H1 (cell line): ENCODE results near the gene PFN3. TPM values are rescaled to one million over a fixed set of nuclear protein-coding genes. Genes with fewer than 3 reads are reported as not detected.

ENCODE experiments used
- CHD1 ChIP-seq: IDR thresholded peaks from 2 replicates; pipeline ENCODE4 v1.6.1; 2012; ENCODE audit warnings: low read depth, low read length, improper control_type of control experiment
- JUN ChIP-seq: IDR thresholded peaks from 2 replicates; pipeline ENCODE4 v1.6.1; 2011; ENCODE audit warnings: low read depth, mild to moderate bottlenecking, improper control_type of control experiment, low read length
- KDM4A ChIP-seq: IDR thresholded peaks from one replicate; pipeline ENCODE4 v1.7.1; 2012; ENCODE audit warnings: low read depth, mild to moderate bottlenecking, moderate library complexity, low read length, inconsistent platforms; ENCODE audit not compliant: severe bottlenecking
- NRF1 ChIP-seq: IDR thresholded peaks from 2 replicates; pipeline ENCODE4 v1.6.1; 2011; ENCODE audit warnings: mild to moderate bottlenecking, low read depth, low read length, improper control_type of control experiment
- PHF8 ChIP-seq: fragments of 200-600 bp; sonication (generic); conservative IDR thresholded peaks from 2 replicates; pipeline ENCODE4 v1.7.1; 2012; ENCODE audit warnings: low read depth, mild to moderate bottlenecking, inconsistent platforms, low read length, moderate library complexity
- TAF7 ChIP-seq: optimal IDR thresholded peaks from 2 replicates; pipeline ENCODE3; 2011; ENCODE audit warnings: low read depth, mild to moderate bottlenecking, inconsistent platforms, low read length, moderate library complexity, borderline replicate concordance
- TBP ChIP-seq: IDR thresholded peaks from 2 replicates; pipeline ENCODE4 v1.6.1; 2011; ENCODE audit warnings: low read depth, low read length, improper control_type of control experiment
- YY1 ChIP-seq: IDR thresholded peaks from 2 replicates; pipeline ENCODE4 v1.6.1; 2011; ENCODE audit warnings: low read depth, mild to moderate bottlenecking, low read length
- polyA plus RNA-seq, 7 experiments: library from polyadenylated mRNA; depleted of rRNA in 3 of 7; stranded (reverse) in 5 of 7; unstranded in 2 of 7; fragments of >200 nt in 5 of 7; fragments of 200-250 nt in 2 of 7; gene quantifications; 1 replicate in 5 of 7; 2 replicates in 1 of 7; 4 replicates in 1 of 7; pipeline versions ENCODE4 v1.2.1 to v1.2.3, GENCODE V29; 2011 to 2013; ENCODE audit warnings: missing spikeins in 2 of 7, mixed read lengths in 2 of 7
- total RNA-seq: library from RNA; stranded (reverse); fragmentation: NEBNext Ultra II Directional; extraction: Animal tissue kit (Norgen Biotek cat#: 25700); gene quantifications from 2 replicates; pipeline ENCODE4 v1.2.1, GENCODE V29; 2021

Gene PFN3
- total and polyA plus RNA-seq, 2 of the 8 experiments (the other 6 are each of a cell fraction or from before 2014, with no cell fraction given): not detected

DNA sequence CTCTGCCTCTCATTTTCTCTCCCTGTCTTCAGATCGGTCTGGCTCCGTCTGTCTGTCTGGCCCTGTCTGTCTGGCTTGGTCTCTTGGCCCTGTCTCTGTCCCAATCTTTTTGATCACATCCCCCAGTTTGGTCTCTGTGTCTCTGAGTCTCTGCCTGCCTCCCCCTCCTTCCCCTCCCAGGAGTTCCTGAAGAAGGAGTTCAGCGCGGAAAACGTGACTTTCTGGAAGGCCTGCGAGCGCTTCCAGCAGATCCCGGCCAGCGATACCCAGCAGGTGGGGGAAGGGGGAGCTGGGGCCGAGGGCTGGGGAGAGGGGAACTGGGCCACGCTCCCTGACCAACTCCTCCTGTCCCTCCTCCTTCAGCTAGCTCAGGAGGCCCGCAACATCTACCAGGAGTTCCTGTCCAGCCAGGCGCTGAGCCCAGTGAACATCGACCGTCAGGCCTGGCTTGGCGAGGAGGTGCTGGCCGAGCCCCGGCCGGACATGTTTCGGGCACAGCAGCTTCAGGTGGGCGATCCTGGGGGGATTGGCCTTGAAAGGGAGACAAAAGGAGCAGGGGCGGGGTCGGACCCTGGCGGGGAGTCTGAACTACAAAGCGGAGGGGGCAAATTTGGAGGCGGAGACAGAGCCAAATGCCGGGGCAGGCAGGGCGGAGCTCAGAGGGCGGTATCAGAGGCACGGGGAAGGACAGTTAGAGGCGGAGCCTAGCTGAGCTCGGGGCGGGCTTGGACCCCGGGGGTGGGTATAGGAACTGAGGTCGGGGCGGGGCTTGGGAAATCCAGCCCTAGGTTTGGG, 33.7 kb downstream of the PFN3 start (continued):
- TF ChIP-seq KDM4A (peak; percentile 3), JUN (no peak), TBP (peak; percentile 40; the same call in 1 of the 2 replicates), TAF7 (peak; percentile 61), CHD1 (no peak), PHF8 (peak; percentile 60; the same call in 1 of the 2 replicates), NRF1 (no peak), YY1 (no peak)
